ENCODE measurements around the gene APEH.

The APEH gene

DNA sequence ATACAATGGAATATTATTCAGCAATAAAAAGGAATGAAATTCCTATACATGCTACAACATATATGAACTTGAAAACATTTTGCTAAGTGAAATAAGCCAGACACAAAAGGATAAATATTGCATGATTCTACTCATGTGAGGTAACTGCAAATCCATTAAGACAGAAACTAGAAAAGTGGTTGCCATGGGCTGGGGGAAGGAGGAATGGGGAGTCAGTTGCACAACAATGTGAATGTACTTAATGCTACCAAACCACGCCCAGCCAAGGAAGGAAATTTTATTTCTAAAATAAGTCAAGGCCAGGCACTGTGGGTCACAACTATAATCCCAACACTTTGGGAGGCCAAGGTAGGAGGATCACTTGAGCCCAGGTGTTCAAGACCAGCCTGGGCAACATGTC is 59.4 kb downstream of the APEH start:
- no peak for DNase-seq

Measured in 8988T (cell line).